ENCODE data around the gene KRTAP12-2.
"Not testable (repeated sequence)": the region's sequence is repeated elsewhere in the genome, so short reads cannot be mapped to it uniquely, and the experiment has no call there.

The KRTAP12-2 gene

DNA sequence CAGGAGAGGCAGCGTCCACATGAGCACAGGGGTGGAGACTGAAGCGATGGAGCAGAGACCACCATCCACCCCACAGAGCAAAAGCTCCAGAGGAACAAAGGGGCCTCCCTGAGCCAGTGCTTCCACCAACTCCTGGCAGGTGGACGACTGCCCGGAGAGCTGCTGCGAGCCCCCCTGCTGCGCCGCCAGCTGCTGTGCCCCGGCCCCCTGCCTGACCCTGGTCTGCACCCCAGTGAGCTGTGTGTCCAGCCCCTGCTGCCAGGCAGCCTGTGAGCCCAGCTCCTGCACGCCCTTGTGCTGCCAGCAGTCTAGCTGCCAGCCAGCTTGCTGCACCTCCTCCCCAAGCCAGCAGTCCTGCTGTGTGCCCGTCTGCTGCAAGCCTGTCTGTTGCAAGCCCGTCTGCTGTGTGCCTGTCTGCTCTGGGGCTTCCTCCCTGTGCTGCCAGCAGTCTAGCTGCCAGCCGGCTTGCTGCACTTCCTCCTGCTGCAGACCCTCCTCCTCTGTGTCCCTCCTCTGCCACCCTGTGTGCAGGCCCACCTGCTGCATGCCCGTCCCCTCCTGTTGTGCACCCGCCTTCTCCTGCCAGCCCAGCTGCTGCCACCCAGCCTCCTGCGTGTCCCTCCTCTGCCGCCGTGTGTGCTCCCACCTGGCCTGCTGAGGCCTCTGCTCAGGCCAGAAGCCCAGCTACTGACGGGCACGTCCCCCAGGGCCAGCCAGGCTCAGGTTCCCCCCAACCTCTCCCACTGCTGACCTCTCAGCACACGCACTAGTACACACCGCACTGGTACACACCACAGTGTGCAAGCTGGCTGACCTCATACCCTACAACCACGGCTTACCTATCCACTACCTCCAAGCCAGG is 35.6 kb upstream of the KRTAP12-2 start:
- DNase-seq = no peak

DNA sequence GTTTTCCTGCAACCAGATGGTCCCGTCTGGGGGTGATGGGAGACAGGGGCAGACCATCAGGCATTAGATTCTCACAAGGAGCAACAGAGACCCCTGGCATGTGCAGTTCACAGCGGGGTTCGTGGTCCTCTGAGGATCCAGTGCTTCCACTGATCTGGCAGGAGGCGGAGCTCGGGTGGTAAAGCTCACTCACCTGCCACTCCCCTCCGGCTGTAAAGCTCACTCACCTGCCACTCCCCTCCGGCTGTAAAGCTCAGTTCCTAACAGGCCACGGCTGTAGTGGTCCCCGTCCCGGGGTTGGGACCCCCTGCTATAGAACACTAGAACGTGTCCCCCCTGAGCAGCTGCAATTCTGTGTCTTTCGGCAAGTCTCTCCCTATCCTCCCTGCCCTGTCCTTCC is 34.8 kb upstream of the KRTAP12-2 start:
- no peak for DNase-seq

DNA sequence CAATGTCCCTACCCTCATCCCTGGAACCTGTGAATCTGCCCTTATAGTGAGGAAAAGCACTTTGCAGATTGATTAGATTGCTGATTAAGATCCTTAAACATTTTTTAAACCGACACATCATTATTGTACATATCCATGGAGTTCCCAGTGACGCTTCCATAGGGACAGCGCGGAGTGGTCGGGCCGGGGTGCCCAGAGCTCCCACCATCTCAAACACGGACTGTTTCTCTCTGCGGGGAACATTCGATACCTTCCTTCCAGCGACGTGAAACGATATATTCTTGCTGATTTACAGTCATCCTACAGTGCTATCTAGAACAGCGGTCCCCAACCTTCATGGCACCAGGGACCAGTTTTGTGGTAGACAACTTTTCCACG is 34.3 kb upstream of the KRTAP12-2 start:
- no peak for DNase-seq

DNA sequence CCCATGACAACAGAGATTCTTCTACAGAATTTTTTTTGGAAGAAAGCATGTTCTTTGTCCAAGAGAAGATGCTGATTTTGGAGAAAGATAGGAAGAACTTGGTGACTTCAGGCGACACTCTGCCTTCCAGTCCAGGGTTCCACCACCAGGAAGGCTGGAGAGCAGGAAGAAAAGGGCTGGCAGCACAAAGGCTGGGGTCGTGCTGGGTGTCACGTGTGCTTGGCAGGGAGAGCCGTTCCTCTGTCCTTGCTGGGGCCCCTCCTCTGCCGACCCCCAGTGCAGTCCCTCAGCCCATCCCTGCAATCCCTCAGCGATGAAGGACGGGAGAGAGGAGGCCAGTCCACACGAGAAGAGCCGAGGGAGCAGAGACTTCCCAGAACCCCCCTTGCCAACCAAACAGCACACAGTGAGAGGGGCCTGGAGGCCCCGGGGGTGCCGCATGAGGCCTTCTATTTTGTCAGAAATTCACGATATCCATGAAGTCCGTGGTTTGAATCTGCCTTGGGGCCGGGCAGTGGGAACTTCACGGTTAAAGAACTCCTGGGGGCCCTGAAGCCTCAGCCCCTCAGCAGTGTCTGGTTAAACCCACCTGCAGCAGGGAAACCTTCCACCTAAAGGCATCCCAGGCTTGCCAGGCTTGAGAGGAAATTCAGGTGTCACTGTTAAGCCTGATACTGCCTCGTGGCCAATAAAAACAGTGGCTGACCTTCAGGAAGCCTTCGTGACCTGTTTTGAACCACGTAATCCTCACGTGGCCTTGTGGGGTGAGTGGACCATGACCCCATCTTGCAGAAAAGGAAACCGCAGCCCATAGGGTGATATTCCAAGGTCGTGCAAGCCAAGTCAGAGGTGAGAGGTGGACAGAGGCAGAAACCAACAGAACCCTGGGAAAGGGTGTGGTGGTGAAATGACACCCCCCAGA is 33.6 kb upstream of the KRTAP12-2 start:
- no peak for DNase-seq

DNA sequence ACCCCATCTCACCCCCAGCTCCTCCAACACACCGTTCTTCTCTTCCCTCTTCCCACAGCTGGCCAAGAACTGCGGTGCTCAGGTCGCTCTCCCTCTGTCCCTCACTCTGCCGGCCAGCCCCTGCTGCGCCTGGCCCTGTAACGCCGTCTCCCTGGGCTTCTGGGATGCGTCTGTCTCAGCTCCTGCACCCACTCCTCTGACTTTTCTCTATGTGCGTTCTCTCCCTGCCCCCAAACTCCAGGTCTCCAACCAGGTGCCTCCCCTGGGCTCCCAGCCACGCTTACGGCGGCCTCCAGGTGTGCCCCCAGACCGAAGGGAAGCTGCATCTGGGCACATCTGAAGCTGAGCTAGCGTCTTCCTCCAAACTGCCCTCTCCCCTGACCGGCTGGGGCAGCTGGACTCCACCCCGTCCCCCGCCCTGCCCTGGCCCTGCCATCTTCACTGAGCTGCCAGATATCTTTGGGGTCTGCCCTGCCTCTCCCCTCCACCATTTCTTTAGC is 32.8 kb upstream of the KRTAP12-2 start:
- DNase-seq = no peak

DNA sequence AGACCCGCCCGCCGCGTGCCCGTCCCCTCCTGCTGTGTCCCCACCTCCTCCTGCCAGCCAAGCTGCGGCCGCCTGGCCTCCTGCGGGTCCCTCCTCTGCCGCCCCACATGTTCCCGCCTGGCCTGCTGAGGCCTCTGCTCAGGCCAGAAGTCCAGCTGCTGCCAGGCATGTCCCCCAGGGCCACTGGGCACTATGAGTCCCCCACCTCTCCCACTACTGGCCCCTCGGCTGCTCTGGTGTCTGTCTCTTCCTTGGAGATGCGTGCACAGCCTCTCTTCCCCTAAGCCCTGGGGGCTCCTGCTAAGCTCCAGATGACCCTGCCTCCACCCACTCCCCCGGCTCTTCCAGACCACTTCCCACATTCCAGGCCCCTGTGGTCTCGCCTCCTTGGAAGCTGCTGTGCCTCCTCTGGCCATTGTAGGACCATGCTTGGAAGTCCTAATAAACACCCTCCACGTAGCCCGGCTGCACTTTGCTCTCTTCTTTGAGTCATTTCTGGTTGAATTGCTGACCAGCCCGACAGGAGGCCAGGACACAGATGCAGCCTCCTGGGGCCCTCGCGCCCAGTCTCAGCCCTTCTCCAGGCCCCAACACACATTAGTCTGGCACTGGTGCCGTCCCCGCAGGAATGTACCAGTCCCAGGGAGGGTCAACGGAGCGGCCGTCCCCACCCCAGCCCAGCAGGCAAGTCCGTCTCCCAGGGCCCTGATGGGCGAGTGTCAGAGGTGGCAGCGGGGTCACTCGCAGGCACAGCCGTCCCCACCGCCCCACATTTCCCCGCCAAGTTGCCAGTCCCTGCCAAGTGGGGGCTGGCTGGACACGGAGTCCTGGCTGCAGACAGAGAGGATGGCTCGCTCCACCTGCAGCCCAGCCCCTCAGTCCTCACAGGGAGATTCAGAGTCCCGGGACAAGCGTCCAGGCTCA is 31.3 kb upstream of the KRTAP12-2 start:
- DNase-seq = no peak

DNA sequence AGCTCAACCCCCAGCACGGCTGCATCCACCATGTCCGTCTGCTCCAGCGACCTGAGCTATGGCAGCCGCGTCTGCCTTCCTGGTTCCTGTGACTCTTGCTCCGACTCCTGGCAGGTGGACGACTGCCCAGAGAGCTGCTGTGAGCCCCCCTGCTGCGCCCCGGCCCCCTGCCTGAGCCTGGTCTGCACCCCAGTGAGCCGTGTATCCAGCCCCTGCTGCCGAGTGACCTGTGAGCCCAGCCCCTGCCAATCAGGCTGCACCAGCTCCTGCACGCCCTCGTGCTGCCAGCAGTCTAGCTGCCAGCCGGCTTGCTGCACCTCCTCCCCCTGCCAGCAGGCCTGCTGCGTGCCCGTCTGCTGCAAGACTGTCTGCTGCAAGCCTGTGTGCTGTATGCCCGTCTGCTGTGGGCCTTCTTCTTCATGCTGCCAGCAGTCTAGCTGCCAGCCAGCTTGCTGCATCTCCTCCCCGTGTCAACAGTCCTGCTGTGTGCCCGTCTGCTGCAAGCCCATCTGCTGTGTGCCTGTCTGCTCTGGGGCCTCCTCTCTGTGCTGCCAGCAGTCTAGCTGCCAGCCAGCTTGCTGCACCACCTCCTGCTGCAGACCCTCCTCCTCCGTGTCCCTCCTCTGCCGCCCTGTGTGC is 30.6 kb upstream of the KRTAP12-2 start, which contains the start of gene KRTAP10-12:
Gene KRTAP10-12, plus strand, starts transcription at position 1 of the 639 bp plus-strand sequence. Its CDS starts 30 bp downstream, at position 31.
- not testable (repeated sequence) for DNase-seq

DNA sequence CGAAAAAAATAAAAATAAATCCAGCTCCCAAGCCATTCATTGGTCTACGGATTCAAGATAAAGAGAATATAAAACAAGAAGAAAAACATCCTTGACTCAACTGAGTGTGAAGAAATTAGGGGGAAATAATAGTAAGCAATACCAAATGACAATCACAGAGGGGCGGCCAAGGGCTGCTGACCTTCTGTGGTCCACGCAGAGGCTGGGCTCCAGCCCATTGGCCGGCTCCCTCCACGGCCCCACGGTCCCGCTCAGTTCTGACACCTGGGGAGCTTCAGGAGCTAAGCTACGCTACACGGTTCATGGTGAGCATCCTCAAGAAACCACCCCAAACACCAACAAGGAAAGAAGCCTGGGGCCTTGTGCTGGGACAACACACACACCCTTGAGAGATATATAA is 29.8 kb upstream of the KRTAP12-2 start:
- DNase-seq = no peak

DNA sequence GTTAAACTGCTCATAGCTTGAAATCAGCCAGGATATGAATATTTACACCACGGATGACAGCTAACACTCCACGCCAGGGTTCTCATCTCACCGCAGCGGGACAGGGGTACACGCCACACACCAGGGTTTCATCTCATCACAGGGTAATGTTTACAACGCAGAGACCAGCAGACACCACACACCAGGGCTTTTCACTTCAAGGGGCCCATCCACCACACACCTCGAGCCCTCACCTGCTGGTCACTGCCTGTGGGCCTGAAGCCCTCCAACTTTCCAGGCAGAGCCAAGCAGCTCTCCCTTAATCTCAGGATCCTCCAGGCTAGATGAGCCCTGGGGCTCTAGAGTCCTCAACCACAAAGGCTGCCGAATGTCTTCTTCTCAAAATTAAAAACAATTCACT is 28.9 kb upstream of the KRTAP12-2 start:
- no peak for DNase-seq

DNA sequence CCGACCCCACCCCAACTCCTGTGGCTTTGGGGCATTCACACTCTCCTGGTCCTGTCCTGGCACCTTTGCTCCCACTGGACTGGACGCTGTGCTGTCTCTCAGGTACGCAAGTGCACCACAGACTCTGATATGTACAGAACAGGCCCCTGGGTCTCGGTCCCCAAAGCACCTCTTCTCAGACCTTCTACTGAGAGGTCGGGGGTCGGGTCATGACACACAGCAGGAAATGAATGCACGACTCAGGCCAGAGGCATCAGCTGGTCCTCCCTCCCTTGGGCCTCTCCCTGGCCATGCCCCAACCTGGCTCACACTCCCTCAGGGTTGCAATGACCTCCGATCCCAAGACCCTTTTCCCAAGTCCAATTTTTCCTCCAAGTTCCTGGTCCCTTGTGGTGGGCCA is 28.5 kb upstream of the KRTAP12-2 start:
- DNase-seq = no peak

DNA sequence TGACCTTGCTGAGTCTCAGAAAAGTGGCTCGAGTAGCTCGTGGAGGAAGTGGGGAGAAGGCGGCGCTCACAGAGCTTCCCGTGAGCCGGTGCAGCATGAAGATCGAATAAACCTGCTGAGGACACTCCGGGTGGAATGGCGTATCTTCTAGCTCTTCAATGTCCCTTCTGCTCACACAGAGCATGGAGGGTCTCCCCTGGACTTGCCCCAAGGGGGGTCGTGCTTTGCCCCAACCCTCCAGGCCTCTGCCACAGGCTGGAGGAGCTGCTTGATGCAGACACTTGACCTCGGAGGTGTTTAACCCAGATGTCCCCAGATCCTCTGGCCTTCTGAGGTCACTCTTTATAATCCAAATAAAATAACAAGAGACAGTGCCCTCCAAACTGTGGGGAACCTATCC is 28.0 kb upstream of the KRTAP12-2 start:
- no peak for DNase-seq

DNA sequence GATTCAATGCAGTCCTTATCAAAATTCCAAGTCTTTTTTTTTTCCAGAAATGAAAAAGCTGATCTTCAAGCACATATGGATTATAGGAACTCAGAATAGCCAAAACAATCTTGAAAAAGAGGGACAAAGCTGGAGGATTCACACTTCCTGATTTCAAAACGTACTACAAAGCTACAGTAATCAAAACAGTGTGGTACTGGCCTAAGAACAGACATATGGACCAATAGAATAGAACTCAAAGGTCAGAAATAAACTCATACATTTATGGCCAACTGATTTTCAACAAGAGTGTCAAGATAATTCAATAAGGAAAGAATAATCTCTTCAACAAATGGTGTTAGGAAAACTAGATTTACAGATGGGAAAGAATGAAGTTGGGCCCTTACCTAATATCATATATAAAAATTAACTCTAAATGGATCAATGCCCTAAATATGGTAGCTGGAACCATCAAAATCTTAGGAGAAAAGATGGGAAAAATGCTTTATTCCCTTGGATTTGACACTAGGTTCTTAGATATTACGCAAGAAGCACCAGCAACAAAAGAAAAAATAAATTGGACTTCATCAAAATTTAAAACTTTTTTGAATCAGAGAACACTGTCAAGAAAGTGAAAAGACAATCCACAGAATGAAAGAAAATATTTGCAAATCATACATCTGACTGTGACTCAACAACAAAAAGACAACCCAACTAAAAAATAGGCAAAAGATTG is 26.2 kb upstream of the KRTAP12-2 start:
- no peak for DNase-seq

DNA sequence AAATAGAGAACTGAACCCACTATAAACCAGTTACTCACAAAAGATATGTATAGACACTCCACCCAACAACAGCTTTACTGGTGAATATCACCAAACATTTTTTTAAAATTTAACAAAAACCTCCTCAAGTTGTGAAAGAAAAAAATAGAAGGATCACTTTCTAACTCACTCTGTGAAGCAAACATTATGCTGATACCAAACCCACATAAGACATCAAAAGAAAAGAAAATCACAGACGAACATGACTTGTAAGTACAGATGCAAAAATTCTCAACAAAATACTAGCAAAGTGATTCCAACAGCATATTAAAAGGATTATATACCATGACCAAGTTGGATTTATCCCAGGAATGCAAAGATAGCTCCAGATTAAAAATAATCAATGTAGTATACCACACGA is 25.0 kb upstream of the KRTAP12-2 start:
- no peak for DNase-seq

DNA sequence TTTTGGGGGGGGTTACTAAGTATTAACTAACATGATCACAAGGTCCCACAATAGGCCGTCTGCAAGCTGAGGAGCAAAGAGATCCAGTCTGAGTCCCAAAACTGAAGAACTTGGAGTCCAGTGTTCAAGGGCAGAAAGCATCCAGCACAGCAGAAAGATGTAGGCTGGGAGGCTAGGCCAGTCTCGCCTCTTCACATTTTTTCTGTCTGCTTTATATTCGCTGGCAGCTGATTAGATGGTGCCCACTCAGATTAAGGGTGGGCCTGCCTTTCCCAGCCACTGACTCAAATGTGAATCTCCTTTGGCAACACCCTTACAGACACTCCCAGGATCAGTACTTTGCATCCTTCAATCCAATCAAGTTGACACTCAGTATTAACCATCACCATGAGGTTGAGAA is 23.0 kb upstream of the KRTAP12-2 start:
- not testable (repeated sequence) for DNase-seq

DNA sequence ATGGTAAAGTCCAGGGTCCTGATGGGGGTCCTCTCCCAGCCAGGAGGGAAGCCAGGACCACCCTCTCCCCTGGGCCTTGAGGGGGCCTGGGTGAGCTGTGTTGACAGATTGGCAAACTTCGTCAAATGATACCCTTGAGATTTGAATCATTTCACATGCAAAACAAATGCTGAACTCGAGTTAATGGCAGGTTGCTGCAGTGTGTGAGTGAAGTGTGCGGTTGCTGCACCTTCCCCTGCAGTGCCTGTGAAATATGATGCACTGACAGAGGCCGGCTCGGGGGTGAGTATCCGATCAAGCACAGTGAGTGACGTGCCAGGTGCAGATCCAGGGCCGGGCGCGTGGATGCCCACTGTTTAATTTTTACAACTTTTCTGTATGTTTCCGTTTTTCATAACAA is 20.9 kb upstream of the KRTAP12-2 start:
- DNase-seq = no peak

DNA sequence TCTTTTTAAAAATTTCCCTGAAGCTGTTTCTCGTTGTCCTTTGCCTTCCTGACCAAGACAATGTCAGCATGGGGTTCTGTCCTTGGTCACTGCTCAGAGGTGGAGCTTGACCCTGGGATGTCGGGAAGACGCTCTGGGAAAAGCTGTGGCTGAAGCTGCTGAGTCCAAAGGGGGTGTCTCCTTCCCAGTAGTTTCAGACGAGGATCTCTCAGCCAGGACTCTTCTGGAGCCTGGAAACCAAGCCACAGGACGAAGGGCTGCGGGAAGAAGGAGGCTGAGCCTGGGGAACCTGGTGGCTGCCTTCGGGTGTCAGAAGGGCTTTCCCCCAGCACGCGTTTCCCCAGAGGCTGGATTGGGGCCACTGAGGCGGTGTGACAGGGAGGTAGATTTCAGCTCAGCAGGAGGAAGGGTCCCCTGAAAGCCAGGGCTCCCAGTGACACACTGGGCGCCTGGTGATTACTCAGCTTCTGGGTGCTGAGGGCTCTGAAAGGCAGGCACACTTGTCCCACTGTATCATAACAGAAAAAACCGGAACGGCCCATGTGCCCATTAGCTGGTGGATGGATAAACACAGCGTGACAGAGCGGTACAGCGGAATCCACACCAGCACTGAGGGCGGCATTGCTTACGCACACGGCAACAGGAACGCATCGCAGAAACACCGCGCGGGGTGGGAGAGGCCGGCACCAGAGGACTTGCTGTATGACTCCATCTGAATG is 20.3 kb upstream of the KRTAP12-2 start:
- no peak for DNase-seq

DNA sequence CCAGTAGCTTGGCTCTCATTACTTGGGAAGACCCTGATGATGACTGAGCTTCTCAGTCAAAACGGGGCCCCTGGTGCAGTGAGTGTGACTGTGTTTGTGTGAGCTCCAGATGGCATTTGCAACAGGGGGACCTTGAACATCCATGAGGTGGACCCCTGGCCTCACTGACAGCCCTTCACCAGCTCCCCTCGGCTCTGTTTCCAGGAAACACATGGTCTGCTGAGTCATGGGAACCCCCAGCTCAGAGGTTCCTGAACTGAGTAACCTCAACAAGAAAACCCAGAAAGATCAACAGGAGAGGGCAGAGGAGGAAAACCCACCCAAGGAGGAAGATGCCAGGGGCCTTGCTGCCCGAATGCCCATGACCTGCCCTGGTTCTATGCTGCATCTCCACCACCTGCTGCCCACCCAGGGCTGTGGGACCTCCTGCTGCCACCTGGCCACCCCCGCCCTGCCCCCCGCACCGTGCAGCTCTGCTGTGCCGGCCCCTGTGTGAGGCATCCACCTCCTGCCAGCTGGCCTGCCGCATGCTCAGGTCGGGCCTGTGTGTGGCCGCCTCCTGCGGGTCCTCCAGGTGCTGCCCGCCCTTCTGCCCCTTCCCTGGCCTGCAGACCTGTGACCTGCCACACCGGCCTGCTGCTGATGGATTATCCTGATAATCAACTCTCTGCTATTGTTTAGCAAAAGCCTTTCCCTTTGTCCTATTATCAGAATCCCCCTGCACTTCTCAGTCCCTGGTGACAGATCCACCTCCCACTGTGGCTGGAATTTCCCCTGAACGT is 19.5 kb upstream of the KRTAP12-2 start:
- DNase-seq = no peak

DNA sequence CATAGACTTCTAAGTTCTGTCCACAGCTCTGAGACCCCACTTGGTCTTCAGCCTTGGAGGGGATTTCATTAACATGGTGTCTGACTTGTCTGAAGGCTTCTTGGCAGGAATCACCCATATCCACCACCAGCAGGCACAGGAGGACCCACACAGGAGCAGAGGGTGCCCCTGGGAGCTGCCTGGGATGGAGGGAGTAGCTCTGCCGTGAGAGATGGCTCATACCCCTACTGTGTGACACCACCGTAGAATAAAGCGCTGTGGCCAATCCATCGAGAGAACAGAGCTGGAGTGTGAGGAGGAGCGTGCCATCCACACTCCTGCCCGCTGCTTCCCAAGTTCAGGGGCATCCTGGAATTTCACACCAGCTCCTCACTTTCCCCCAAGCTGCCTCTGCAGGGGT is 18.3 kb upstream of the KRTAP12-2 start:
- not testable (repeated sequence) for DNase-seq

DNA sequence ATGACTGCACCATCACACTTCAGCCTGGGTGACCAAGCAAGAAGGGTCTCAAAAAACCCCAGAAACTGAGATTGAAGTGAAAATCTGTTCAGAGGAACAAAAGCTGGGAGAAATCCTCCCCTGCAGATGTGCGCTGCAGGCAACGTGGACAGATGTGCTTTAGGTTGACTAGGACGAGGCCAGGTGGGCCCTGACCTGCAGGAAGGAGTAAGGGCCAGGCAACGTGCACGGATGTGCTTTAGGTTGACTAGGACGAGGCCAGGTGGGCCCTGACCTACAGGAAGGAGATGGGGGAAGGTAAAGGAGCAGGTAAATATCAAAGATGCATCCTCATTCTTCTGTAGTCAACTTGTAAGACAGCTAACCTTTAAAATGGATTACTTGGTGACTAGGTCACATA is 17.8 kb upstream of the KRTAP12-2 start:
- no peak for DNase-seq

DNA sequence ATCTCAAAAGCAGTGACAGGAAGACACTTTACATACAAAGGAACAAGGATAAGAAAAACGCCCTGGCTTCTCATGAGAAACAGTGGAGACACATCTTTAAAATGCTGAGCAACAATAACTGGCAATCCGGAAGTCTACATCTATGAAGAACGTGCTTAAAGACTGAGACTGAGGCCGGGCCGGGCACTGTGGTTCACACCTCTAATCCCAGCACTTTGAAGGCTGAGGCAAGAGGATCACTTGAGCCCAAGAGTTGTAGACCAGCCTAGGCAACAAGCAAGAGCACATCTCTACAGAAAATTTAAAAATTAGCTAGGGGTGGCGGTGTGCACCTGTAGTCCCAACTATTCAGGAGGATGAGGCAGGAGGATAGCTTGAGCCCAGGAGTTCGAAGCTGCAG is 17.4 kb upstream of the KRTAP12-2 start:
- no peak for DNase-seq
